ENCODE results near the gene LILRB4. TPM values are rescaled to one million over a fixed set of nuclear protein-coding genes. Genes with fewer than 3 reads are reported as not detected.

Gene LILRB4
- total RNA-seq, 1 experiment from 2014 or later = not detected

DNA sequence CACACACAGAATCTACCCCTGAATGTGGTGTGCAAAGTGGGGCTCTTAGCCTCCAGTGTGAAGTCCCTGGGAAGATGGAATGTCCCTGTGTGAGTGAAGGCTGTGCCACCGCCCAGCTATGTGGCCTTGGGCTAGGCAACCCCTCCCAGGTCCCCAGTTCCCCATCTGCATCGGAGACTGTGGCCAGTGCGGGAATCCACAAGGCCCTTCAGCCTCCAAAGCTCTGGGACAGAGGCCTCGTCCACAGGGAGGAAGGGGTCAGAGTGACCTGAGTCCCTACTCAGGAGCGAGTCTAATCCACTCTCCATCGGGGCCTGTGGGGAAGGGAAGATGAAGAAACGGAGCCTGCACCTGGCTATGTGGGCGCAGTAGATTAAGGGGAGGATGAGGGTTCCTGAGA lies 42.1 kb downstream of the LILRB4 start (continued):
- TF ChIP-seq, protein P1, sequence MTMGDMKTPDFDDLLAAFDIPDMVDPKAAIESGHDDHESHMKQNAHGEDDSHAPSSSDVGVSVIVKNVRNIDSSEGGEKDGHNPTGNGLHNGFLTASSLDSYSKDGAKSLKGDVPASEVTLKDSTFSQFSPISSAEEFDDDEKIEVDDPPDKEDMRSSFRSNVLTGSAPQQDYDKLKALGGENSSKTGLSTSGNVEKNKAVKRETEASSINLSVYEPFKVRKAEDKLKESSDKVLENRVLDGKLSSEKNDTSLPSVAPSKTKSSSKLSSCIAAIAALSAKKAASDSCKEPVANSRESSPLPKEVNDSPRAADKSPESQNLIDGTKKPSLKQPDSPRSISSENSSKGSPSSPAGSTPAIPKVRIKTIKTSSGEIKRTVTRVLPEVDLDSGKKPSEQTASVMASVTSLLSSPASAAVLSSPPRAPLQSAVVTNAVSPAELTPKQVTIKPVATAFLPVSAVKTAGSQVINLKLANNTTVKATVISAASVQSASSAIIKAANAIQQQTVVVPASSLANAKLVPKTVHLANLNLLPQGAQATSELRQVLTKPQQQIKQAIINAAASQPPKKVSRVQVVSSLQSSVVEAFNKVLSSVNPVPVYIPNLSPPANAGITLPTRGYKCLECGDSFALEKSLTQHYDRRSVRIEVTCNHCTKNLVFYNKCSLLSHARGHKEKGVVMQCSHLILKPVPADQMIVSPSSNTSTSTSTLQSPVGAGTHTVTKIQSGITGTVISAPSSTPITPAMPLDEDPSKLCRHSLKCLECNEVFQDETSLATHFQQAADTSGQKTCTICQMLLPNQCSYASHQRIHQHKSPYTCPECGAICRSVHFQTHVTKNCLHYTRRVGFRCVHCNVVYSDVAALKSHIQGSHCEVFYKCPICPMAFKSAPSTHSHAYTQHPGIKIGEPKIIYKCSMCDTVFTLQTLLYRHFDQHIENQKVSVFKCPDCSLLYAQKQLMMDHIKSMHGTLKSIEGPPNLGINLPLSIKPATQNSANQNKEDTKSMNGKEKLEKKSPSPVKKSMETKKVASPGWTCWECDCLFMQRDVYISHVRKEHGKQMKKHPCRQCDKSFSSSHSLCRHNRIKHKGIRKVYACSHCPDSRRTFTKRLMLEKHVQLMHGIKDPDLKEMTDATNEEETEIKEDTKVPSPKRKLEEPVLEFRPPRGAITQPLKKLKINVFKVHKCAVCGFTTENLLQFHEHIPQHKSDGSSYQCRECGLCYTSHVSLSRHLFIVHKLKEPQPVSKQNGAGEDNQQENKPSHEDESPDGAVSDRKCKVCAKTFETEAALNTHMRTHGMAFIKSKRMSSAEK (CRISPR knock-in tag; IDR thresholded peaks at IDR 0.05; ENCODE audit: borderline replicate concordance) = no peak
- TF ChIP-seq RORB (CRISPR knock-in tag; IDR thresholded peaks at IDR 0.05) = no peak
- TF ChIP-seq NR1H2 (CRISPR knock-in tag; IDR thresholded peaks at IDR 0.05) = no peak
- no peak for TF ChIP-seq KAT7 (CRISPR knock-in tag; IDR thresholded peaks at IDR 0.05; ENCODE audit: borderline replicate concordance)
- TF ChIP-seq, protein P2, sequence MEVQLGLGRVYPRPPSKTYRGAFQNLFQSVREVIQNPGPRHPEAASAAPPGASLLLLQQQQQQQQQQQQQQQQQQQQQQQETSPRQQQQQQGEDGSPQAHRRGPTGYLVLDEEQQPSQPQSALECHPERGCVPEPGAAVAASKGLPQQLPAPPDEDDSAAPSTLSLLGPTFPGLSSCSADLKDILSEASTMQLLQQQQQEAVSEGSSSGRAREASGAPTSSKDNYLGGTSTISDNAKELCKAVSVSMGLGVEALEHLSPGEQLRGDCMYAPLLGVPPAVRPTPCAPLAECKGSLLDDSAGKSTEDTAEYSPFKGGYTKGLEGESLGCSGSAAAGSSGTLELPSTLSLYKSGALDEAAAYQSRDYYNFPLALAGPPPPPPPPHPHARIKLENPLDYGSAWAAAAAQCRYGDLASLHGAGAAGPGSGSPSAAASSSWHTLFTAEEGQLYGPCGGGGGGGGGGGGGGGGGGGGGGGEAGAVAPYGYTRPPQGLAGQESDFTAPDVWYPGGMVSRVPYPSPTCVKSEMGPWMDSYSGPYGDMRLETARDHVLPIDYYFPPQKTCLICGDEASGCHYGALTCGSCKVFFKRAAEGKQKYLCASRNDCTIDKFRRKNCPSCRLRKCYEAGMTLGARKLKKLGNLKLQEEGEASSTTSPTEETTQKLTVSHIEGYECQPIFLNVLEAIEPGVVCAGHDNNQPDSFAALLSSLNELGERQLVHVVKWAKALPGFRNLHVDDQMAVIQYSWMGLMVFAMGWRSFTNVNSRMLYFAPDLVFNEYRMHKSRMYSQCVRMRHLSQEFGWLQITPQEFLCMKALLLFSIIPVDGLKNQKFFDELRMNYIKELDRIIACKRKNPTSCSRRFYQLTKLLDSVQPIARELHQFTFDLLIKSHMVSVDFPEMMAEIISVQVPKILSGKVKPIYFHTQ (CRISPR knock-in tag; IDR thresholded peaks at IDR 0.05) = no peak
- TF ChIP-seq OVOL2 (CRISPR knock-in tag; IDR thresholded peaks at IDR 0.05; ENCODE audit: borderline replicate concordance) = no peak
- TF ChIP-seq FOXJ3 (CRISPR knock-in tag; IDR thresholded peaks at IDR 0.05; ENCODE audit: borderline replicate concordance) = no peak
- TF ChIP-seq MYBL2 (CRISPR knock-in tag; IDR thresholded peaks at IDR 0.05) = no peak
- TF ChIP-seq, protein P3, sequence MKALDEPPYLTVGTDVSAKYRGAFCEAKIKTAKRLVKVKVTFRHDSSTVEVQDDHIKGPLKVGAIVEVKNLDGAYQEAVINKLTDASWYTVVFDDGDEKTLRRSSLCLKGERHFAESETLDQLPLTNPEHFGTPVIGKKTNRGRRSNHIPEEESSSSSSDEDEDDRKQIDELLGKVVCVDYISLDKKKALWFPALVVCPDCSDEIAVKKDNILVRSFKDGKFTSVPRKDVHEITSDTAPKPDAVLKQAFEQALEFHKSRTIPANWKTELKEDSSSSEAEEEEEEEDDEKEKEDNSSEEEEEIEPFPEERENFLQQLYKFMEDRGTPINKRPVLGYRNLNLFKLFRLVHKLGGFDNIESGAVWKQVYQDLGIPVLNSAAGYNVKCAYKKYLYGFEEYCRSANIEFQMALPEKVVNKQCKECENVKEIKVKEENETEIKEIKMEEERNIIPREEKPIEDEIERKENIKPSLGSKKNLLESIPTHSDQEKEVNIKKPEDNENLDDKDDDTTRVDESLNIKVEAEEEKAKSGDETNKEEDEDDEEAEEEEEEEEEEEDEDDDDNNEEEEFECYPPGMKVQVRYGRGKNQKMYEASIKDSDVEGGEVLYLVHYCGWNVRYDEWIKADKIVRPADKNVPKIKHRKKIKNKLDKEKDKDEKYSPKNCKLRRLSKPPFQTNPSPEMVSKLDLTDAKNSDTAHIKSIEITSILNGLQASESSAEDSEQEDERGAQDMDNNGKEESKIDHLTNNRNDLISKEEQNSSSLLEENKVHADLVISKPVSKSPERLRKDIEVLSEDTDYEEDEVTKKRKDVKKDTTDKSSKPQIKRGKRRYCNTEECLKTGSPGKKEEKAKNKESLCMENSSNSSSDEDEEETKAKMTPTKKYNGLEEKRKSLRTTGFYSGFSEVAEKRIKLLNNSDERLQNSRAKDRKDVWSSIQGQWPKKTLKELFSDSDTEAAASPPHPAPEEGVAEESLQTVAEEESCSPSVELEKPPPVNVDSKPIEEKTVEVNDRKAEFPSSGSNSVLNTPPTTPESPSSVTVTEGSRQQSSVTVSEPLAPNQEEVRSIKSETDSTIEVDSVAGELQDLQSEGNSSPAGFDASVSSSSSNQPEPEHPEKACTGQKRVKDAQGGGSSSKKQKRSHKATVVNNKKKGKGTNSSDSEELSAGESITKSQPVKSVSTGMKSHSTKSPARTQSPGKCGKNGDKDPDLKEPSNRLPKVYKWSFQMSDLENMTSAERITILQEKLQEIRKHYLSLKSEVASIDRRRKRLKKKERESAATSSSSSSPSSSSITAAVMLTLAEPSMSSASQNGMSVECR (CRISPR knock-in tag; IDR thresholded peaks at IDR 0.05; ENCODE audit: borderline replicate concordance) = no peak

DNA sequence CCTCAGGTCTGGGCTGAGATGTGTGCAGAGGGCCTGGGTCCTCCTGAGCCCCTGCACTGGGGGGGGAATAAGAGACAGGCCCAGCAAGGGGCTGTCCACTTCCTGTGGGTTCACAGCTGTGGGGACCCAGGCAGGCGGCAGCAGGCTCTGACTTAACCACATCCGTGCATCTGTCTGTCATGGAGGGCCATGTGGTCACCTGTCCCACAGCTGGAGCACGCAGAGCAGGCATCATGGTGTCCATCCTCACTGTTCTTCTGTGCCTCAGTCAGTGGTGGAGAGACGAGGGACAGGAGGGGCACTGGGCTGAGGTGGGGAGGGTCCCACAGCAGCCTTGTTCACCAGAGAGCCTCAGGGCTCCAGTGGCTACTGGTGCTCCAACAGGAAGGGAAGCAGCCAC lies 45.2 kb downstream of the LILRB4 start:
- TF ChIP-seq ZNF219 (CRISPR knock-in tag; IDR thresholded peaks at IDR 0.05; ENCODE audit: borderline replicate concordance) = no peak

DNA sequence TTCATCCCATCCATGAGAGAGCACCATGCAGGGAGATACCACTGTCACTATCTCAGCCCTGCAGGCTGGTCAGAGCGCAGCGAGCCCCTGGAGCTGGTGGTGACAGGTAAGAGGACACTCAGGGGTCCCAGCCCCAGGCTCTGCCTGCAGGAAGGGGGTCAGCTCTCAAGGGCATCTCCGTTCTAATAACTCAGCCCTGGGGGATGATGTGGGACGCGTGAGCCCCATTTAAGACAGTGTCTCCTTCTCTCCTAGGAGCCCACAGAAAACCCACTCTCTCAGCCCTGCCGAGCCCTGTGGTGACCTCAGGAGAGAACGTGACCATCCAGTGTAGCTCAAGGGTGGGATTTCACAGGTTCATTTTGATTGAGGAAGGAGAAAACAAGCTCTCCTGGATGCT lies 46.0 kb downstream of the LILRB4 start:
- peaks cover 16% of the 10 kb centered on the region for H3K27me3 Mint-ChIP-seq (ENCODE audit: low read depth)
- no peak overlapping the region for H3K4me3 Mint-ChIP-seq
- no peak for DNase-seq (ENCODE audit: low spot score)
- H3K4me1 Mint-ChIP-seq = no peaks in the 10 kb centered on the region
- H3K9me3 Mint-ChIP-seq = peaks cover 66% of the 10 kb centered on the region
- peaks cover 45% of the 10 kb centered on the region for H3K36me3 Mint-ChIP-seq
- H3K27ac Mint-ChIP-seq = no peak overlapping the region
- POLR2A ChIA-PET = no interaction called here
- no peak for ATAC-seq
- CTCF ChIA-PET = no interaction called here
- no peak for TF ChIP-seq SMAD4 (CRISPR knock-in tag; IDR thresholded peaks at IDR 0.05)
- no peak for TF ChIP-seq FOXJ3 (CRISPR knock-in tag; IDR thresholded peaks at IDR 0.05; ENCODE audit: borderline replicate concordance)
- no peak for TF ChIP-seq STAT6 (CRISPR knock-in tag; conservative IDR thresholded peaks at IDR 0.05; ENCODE audit: low read depth)
- no peak for TF ChIP-seq FOXK1 (CRISPR knock-in tag; IDR thresholded peaks at IDR 0.05)
- no peak for TF ChIP-seq EMX1 (CRISPR knock-in tag; IDR thresholded peaks at IDR 0.05)
- TF ChIP-seq, protein P4, sequence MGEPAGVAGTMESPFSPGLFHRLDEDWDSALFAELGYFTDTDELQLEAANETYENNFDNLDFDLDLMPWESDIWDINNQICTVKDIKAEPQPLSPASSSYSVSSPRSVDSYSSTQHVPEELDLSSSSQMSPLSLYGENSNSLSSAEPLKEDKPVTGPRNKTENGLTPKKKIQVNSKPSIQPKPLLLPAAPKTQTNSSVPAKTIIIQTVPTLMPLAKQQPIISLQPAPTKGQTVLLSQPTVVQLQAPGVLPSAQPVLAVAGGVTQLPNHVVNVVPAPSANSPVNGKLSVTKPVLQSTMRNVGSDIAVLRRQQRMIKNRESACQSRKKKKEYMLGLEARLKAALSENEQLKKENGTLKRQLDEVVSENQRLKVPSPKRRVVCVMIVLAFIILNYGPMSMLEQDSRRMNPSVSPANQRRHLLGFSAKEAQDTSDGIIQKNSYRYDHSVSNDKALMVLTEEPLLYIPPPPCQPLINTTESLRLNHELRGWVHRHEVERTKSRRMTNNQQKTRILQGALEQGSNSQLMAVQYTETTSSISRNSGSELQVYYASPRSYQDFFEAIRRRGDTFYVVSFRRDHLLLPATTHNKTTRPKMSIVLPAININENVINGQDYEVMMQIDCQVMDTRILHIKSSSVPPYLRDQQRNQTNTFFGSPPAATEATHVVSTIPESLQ (CRISPR knock-in tag; IDR thresholded peaks at IDR 0.05) = no peak
- TF ChIP-seq GABPB1 (CRISPR knock-in tag; IDR thresholded peaks at IDR 0.05) = no peak

More for the DNA sequence above, 45.2 kb downstream of the LILRB4 start:
- Mint-ChIP-seq H3K4me1 (no peaks in the 10 kb centered on the region), H3K4me3 (no peak overlapping the region), H3K36me3 (peaks cover 47% of the 10 kb centered on the region), H3K27ac (no peak overlapping the region), H3K27me3 (ENCODE audit: low read depth) (peaks cover 23% of the 10 kb centered on the region), H3K9me3 (peaks cover 67% of the 10 kb centered on the region)
- POLR2A ChIA-PET = no interaction called here
- DNase-seq (ENCODE audit: low spot score) (no peak), ATAC-seq (no peak)
- CTCF ChIA-PET = no interaction called here
